RWPE2 (cell line): ENCODE data around the gene OR51B2.

Experiments used
- ATAC-seq: fragments of 200-7000 bp; cut with Tn5 transposase; 3 replicates; pipeline ENCODE4 v1.9.1; 2021; ENCODE audit warnings: low read depth
- DNase-seq: peaks from one replicate; pipeline ENCODE4 v3.0.0-alpha.2; 2020; ENCODE audit warnings: low spot score
- H3K27ac ChIP-seq: fragments of 450-650 bp; 2 replicates; pipeline ENCODE4 v1.5.1; 2017; ENCODE audit warnings: mild to moderate bottlenecking; ENCODE audit not compliant: poor library complexity, severe bottlenecking
- H3K27me3 ChIP-seq: fragments of 250-450 bp; sonication (Bioruptor Pico); 2 replicates; pipeline ENCODE4 v1.5.1; 2021; ENCODE audit warnings: mild to moderate bottlenecking, moderate library complexity; ENCODE audit not compliant: insufficient read depth, poor library complexity, severe bottlenecking
- H3K36me3 ChIP-seq: fragments of 250-450 bp; sonication (Bioruptor Pico); 2 replicates; pipeline ENCODE4 v1.5.1; 2020; ENCODE audit warnings: low read depth, mild to moderate bottlenecking, moderate library complexity
- H3K4me1 ChIP-seq: fragments of 250-450 bp; sonication (Bioruptor Pico); 2 replicates; pipeline ENCODE4 v1.5.1; 2021; ENCODE audit warnings: mild to moderate bottlenecking, moderate library complexity; ENCODE audit not compliant: insufficient read depth, poor library complexity, severe bottlenecking
- H3K4me3 ChIP-seq: fragments of 250-450 bp; sonication (Bioruptor Pico); 2 replicates; pipeline ENCODE4 v1.5.1; 2021; ENCODE audit warnings: mild to moderate bottlenecking, moderate library complexity; ENCODE audit not compliant: severe bottlenecking
- H3K9me3 ChIP-seq: fragments of 250-450 bp; sonication (Bioruptor Pico); 2 replicates; pipeline ENCODE4 v1.5.1; 2021; ENCODE audit warnings: mild to moderate bottlenecking, moderate library complexity; ENCODE audit not compliant: severe bottlenecking
- CTCF ChIP-seq: fragments of 450-650 bp; IDR thresholded peaks from one replicate; pipeline ENCODE4 v1.5.1; 2017; ENCODE audit warnings: mild to moderate bottlenecking, moderate library complexity; ENCODE audit not compliant: poor library complexity, severe bottlenecking

The OR51B2 gene

GRCh38 chr11:5274395-5274794 is 49.7 kb downstream of the OR51B2 start:
- peak; percentile 41; the same call in 2 of the 3 replicates for ATAC-seq

More at GRCh38 chr11:5274395-5274794, 49.7 kb downstream of the OR51B2 start:
- Histone ChIP-seq H3K4me3 (no peak overlapping the region), H3K27ac (no peak overlapping the region), H3K36me3 (no peaks in the 10 kb centered on the region), H3K27me3 (no peaks in the 10 kb centered on the region), H3K4me1 (peaks cover 7% of the 10 kb centered on the region), H3K9me3 (no peaks in the 10 kb centered on the region)
- no peak for DNase-seq
- no peak for TF ChIP-seq CTCF
